Mucosa of descending colon (tissue), 3 donors: ENCODE data around the gene GHR. TPM values are rescaled to one million over a fixed set of nuclear protein-coding genes. Genes with fewer than 3 reads are reported as not detected.

Experiments
- ATAC-seq: fragments of 200-7000 bp; cut with Tn5 transposase; one replicate; pipeline ENCODE4 v1.9.1; 2020; ENCODE audit warnings: mild to moderate bottlenecking, moderate library complexity
- DNase-seq, 3 donors: peaks; one replicate each; pipeline ENCODE4 v3.0.0-alpha.2; 2020
- H3K36me3 ChIP-seq: fragments of 200-600 bp; one replicate; pipeline ENCODE4 v1.8.0; 2021; ENCODE audit warnings: low read depth, mild to moderate bottlenecking
- H3K4me1 ChIP-seq: fragments of 200-600 bp; one replicate; pipeline ENCODE4 v1.8.0; 2021; ENCODE audit warnings: low read depth, mild to moderate bottlenecking
- H3K4me3 ChIP-seq: fragments of 200-600 bp; one replicate; pipeline ENCODE4 v1.8.0; 2021; ENCODE audit warnings: mild to moderate bottlenecking
- H3K9me3 ChIP-seq: fragments of 200-600 bp; one replicate; pipeline ENCODE4 v1.8.0; 2021; ENCODE audit warnings: mild to moderate bottlenecking
- intact Hi-C, 2 donors: fragments of 100-400 bp; cut with DNase I in 1 of 2; cut with micrococcal nuclease in 1 of 2; formaldehyde crosslinking; loops; one replicate each; pipeline versions ENCODE4 v1.11.0 to v1.11.1; 2022; cut with DNase I, micrococcal nuclease
- total RNA-seq, 3 donors: library from RNA; stranded (reverse); fragmentation: NEBNext Ultra II Directional in 2 of 3; extraction: Animal tissue kit (Norgen Biotek cat#: 25700) in 2 of 3; gene quantifications; one replicate each; pipeline versions ENCODE4 v1.2.1 to v1.2.4, GENCODE V29; 2021 to 2023
- TF ChIP-seq, protein P1 (sequence below): fragments of 200-600 bp; IDR thresholded peaks from one replicate; pipeline ENCODE4 v1.8.0; 2022; ENCODE audit warnings: antibody characterized with exemption, mild to moderate bottlenecking
- donor health status: DM: no; HTN: no; CAD: no; lungs with moderate emphysema.
- donor health status: DM: no; HTN: no; CAD: no.
- donor health status: DM: no; HTN: yes; CAD: no.

GHR gene
- total RNA-seq, 3 donors from 2014 or later, result 8.7 to 10.3 (median 9.8) TPM

DNA sequence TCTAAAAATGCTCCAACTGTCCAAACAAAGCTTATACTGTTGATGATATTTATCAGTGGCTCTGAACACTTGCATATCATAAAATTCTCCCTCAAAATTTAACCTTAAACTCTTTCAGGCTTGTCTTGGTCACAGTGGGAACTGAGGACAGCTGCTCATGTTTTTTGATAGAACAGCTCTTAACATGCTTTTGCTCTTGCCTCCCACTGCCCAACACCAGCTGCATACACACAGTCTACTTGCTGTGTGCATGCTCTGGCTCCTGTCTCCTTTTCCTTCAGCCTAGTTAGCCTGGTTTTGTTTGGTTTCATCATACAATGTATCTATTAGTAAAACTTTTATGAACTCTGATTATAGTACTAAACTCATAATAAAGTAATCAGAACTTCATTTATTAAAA, 64.6 kb downstream of the GHR start:
- no peak for ATAC-seq
- intact Hi-C loops, result no loop called here
- no peak overlapping the region for H3K4me3 ChIP-seq

DNA sequence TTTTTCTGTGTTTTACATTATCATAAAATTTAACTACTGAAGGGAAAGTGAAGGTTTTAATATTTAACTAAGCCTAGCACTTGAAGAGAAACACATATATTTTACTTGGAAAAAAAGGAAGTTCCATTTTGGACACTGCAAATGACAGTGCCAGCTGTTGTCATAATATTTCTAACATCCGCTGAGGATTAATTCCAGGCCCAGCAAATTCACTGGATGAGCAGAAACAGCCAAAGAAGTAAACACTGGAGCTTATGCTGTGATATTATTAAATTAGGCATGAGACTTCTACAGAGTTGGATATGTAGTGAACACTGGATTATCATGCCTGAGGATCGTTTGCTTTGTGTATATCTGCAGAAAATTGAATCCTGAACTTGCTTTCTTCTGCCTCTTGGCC, 67.6 kb downstream of the GHR start:
- H3K36me3 ChIP-seq, result no peaks in the 10 kb centered on the region
- H3K4me3 ChIP-seq, result no peak overlapping the region
- DNase-seq (no peak), ATAC-seq (no peak)
- no peaks in the 10 kb centered on the region for H3K9me3 ChIP-seq
- TF ChIP-seq, protein P1, sequence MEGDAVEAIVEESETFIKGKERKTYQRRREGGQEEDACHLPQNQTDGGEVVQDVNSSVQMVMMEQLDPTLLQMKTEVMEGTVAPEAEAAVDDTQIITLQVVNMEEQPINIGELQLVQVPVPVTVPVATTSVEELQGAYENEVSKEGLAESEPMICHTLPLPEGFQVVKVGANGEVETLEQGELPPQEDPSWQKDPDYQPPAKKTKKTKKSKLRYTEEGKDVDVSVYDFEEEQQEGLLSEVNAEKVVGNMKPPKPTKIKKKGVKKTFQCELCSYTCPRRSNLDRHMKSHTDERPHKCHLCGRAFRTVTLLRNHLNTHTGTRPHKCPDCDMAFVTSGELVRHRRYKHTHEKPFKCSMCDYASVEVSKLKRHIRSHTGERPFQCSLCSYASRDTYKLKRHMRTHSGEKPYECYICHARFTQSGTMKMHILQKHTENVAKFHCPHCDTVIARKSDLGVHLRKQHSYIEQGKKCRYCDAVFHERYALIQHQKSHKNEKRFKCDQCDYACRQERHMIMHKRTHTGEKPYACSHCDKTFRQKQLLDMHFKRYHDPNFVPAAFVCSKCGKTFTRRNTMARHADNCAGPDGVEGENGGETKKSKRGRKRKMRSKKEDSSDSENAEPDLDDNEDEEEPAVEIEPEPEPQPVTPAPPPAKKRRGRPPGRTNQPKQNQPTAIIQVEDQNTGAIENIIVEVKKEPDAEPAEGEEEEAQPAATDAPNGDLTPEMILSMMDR, result no peak
- peaks cover 4% of the 10 kb centered on the region for H3K4me1 ChIP-seq
- intact Hi-C loops, result no loop called here

More for the DNA sequence above, 64.6 kb downstream of the GHR start:
- peaks cover 4% of the 10 kb centered on the region for H3K4me1 ChIP-seq
- no peak for DNase-seq
- H3K36me3 ChIP-seq, result no peaks in the 10 kb centered on the region
- H3K9me3 ChIP-seq, result no peaks in the 10 kb centered on the region
- TF ChIP-seq, protein P1, result no peak

DNA sequence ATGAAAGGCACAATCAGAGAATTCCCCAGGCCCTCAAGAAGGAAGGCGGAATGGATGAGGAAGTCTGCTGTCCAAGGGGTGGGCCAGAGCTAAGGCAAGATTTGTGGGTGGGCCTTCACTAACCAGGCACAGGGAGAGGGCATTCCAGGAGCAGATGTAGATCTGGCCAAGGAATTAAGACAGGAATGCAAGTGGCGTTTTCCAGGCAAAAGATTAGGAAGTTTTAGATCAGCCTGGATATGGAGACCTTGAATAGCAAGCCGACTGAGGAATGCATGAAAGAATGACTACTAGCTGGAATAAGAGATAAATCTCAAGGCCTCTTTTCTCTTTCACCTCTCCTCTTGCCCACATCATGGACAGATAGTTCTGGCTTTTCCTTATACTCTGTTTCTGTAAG, 68.5 kb downstream of the GHR start:
- Histone ChIP-seq H3K9me3 (no peaks in the 10 kb centered on the region), H3K36me3 (no peaks in the 10 kb centered on the region), H3K4me3 (no peak overlapping the region), H3K4me1 (peaks cover 4% of the 10 kb centered on the region)
- DNase-seq, result no peak
- TF ChIP-seq, protein P1, result no peak
- ATAC-seq, result no peak
- intact Hi-C loops, result no loop called here

DNA sequence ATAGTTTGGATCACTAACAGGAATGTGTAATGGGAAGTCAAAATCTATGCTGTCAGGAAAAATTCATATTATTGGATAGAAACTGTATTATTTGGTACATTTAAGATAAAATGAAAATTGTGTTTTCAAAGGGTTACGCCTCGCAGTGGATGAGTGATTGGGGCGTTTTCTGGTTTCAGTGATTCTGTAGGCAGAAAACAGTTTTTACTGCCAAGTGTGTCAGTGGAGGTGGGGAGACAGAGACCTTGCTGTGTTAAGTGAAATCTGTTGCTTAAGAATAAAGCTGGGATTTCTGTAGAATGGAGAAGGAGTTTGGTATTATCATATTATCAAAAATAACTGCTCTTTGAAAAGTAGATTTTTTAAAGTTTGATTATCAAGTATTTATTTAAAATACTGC, 69.7 kb downstream of the GHR start:
- TF ChIP-seq, protein P1, result no peak
- DNase-seq (no peak), ATAC-seq (no peak)
- no peaks in the 10 kb centered on the region for H3K36me3 ChIP-seq
- H3K4me3 ChIP-seq, result no peak overlapping the region
- intact Hi-C loops, result no loop called here
- no peaks in the 10 kb centered on the region for H3K9me3 ChIP-seq
- H3K4me1 ChIP-seq, result peaks cover 4% of the 10 kb centered on the region

DNA sequence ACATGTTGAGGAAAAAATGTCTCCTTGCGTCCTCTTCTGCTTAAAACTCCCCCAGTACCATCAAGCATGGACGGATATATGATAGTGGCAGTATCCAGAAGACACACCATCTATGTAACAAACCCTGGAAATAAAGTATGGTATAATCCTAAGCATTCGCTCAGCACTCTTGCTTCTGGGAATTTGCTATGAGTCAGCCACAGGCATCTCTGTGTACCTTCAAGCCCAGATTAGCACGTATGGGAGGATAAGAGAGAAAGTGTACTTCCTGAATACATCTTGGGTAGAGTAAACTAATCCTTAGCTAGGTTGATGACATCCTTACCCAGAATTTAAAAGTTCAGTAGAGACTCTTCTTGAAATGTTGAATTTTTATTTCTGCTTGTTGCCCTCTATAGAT, 71.2 kb downstream of the GHR start:
- no peaks in the 10 kb centered on the region for H3K9me3 ChIP-seq
- ATAC-seq (no peak), DNase-seq (no peak)
- no peak overlapping the region for H3K4me3 ChIP-seq
- TF ChIP-seq, protein P1, result no peak
- peaks cover 4% of the 10 kb centered on the region for H3K4me1 ChIP-seq
- intact Hi-C loops, result no loop called here
- no peaks in the 10 kb centered on the region for H3K36me3 ChIP-seq

DNA sequence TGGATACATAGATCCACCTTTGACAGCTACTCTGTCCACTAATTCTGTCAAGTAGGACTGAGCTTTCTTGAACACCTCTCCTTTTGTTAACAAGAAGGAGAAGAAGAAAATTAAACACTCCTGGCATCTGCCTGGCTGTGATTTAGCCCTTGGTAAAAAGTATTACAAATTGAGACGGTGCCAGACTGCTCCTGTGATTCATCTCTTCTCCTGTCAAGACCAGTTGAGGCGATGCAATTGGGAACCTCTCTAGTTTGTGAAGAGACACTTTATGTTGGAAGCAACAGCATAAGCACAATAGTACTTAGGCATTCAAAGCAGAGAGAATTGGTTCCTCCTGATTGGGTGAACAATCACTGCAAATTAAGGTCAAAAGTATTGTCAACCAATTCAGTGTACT, 72.7 kb downstream of the GHR start:
- H3K36me3 ChIP-seq, result no peaks in the 10 kb centered on the region
- ATAC-seq (no peak), DNase-seq (no peak)
- H3K4me3 ChIP-seq, result no peak overlapping the region
- intact Hi-C loops, result no loop called here
- TF ChIP-seq, protein P1, result no peak
- no peaks in the 10 kb centered on the region for H3K9me3 ChIP-seq
- peaks cover 4% of the 10 kb centered on the region for H3K4me1 ChIP-seq
